22Rv1 (cell line): ENCODE data around the gene IER5.
"Not testable (repeated sequence)": the region's sequence is repeated elsewhere in the genome, so short reads cannot be mapped to it uniquely, and the experiment has no call there.

ENCODE experiments used
- H3K27ac ChIP-seq: fragments of 450-650 bp; 2 replicates; pipeline ENCODE4 v1.5.1; 2017
- ZFX ChIP-seq: fragments of 450-650 bp; IDR thresholded peaks from 2 replicates; pipeline ENCODE4 v1.6.1; 2017; ENCODE audit warnings: antibody characterized with exemption, borderline replicate concordance
- TF ChIP-seq, protein P1 (sequence below): fragments of 450-650 bp; IDR thresholded peaks from 2 replicates; pipeline ENCODE4 v1.5.1; 2017; ENCODE audit warnings: mild to moderate bottlenecking

Gene IER5

GRCh38 chr1:181056560-181056959 is 31.9 kb upstream of the IER5 start:
- no peak for TF ChIP-seq ZFX
- TF ChIP-seq, protein P1, sequence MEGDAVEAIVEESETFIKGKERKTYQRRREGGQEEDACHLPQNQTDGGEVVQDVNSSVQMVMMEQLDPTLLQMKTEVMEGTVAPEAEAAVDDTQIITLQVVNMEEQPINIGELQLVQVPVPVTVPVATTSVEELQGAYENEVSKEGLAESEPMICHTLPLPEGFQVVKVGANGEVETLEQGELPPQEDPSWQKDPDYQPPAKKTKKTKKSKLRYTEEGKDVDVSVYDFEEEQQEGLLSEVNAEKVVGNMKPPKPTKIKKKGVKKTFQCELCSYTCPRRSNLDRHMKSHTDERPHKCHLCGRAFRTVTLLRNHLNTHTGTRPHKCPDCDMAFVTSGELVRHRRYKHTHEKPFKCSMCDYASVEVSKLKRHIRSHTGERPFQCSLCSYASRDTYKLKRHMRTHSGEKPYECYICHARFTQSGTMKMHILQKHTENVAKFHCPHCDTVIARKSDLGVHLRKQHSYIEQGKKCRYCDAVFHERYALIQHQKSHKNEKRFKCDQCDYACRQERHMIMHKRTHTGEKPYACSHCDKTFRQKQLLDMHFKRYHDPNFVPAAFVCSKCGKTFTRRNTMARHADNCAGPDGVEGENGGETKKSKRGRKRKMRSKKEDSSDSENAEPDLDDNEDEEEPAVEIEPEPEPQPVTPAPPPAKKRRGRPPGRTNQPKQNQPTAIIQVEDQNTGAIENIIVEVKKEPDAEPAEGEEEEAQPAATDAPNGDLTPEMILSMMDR: no peak
- no peak overlapping the region for H3K27ac ChIP-seq

GRCh38 chr1:181057079-181057478 is 31.4 kb upstream of the IER5 start:
- H3K27ac ChIP-seq: no peak overlapping the region
- TF ChIP-seq ZFX: no peak
- TF ChIP-seq, protein P1: no peak

DNA sequence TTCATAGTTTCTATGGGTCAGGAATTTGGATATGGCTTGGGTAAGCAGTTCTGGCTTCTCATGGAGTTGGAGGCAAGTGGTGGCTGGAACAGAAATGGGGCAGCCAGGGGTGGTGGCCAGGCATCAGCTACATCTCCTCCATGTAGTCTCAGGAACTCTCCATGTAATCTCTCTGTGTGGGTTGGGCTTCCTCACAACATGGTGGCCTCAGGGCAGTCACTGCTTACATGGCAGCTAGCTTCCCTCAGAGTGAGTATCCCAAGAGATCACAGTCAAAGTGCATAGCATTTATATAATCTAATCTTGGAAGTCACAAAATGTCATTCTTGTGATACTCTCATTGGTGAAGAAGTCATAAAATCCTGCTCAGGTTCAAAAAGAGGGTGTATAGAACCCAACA is 29.1 kb upstream of the IER5 start:
- TF ChIP-seq, protein P1: no peak
- TF ChIP-seq ZFX: no peak
- H3K27ac ChIP-seq: no peak overlapping the region

GRCh38 chr1:181060066-181060465 is 28.4 kb upstream of the IER5 start:
- TF ChIP-seq, protein P1: no peak
- TF ChIP-seq ZFX: no peak
- H3K27ac ChIP-seq: no peak overlapping the region

DNA sequence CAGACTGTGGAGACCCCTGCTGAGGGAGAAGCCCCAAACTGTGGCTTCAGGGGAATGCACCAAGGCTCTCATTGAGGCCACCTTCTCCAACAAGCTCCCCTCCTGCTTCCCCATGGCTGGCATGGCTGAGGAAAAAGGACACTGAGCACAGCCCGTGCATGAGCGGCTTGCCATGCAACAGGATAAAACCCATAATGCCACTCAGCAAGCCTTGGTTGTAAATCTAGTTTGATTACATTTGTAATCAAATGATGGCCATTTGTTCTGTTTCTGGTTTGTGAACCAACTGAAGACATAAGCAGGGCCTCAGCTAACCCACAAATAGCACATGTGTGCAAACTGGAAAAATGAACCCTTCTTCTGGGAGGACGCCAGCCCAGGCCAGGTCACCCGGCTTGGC is 27.6 kb upstream of the IER5 start:
- H3K27ac ChIP-seq: not testable (repeated sequence)

GRCh38 chr1:181061487-181061886 is 27.0 kb upstream of the IER5 start:
- TF ChIP-seq, protein P1: no peak
- TF ChIP-seq ZFX: no peak
- no peak overlapping the region for H3K27ac ChIP-seq

DNA sequence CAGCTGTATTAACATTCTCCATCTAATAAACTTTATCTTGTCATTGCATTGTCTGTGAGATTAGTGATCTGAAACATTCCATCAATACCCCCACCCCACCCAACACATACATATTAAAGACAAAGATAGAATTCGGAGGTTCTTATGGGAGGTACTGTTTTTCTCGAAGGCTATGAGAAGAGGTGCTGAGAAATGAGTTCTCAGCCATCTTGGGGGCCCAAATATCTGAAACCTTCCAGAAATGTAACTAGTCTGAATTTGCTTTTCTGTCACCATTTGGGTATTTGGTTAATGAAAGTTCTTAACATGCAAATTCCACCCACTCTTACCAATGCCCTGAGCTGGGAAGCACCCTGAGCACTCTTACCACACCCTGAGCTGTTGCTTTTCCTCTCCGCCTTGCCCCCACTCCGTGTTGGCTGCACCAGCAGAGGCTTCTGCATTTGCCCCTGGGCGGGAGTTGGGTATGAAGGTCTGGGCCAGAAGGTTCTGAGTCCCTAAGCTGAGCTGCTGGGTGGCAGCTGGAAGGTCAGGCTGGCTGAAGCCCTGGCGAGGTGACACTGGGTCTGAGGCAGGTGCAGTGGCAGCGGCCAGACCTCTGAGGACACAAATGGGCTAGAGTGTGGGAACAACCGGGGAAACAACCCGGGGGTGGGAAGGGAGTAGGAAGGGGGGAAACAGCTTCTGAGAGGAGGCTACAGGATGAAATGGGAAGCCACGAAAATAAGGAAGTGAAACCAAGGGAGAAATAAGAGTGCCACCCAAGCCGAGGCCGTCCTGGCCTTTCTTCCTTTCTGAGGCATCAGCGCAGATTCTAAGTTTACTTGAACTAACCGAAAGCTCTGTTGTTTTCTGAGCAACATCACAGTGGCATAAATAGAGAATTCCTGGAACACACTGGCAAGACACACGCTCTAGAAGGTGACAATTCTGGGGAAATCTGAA is 26.3 kb upstream of the IER5 start:
- TF ChIP-seq, protein P1: no peak
- no peak for TF ChIP-seq ZFX
- no peak overlapping the region for H3K27ac ChIP-seq
